HepG2 (cell line): Measurements from ENCODE around the gene XDH. TPM values are rescaled to one million over a fixed set of nuclear protein-coding genes. Genes with fewer than 3 reads are reported as not detected.

Source experiments
- ATAC-seq: fragments of 200-7000 bp; cut with Tn5 transposase; 3 replicates; pipeline ENCODE4 v1.9.1; 2020; ENCODE audit warnings: mild to moderate bottlenecking, moderate library complexity
- BruUV-seq: library from RNA; stranded (reverse); fragments of 400-500 nt; replicated peaks from 2 replicates; lab custom pipeline; 2021; lab: Mats Ljungman, UMichigan
- CTCF ChIA-PET: fragments of 300-600 bp; formaldehyde crosslinking; extraction: SDS; loops from one replicate; lab custom pipeline; 2021; ENCODE audit warnings: low total read pairs, inconsistent platforms, low intra/inter-chr PET ratio; lab: Yijun Ruan, JAX
- POLR2A ChIA-PET: fragments of 350-600 bp; sonication (Branson Sonifier 250); formaldehyde crosslinking; loops from one replicate; lab custom pipeline; 2020; ENCODE audit warnings: antibody characterized with exemption, inconsistent platforms; lab: Yijun Ruan, JAX
- DNase-seq: peaks from one replicate; pipeline ENCODE4 v3.0.0-alpha.2; 2015; ENCODE audit warnings: low spot score
- FAIRE-seq: peaks from 3 replicates; lab custom pipeline; 2011; peaks lifted over from hg19 to GRCh38; lab: Jason Lieb, UNC
- H2AFZ ChIP-seq: one replicate; pipeline ENCODE4 v1.6.1; 2011; ENCODE audit warnings: low read length, inconsistent platforms
- H3K27ac ChIP-seq: fragments of 300-600 bp; 3 replicates; pipeline ENCODE4 v1.8.0; 2011; ENCODE audit warnings: mixed run types, mild to moderate bottlenecking, mixed read lengths, low read length, inconsistent platforms; ENCODE audit not compliant: insufficient read depth; ENCODE audit errors: extremely low read length
- H3K27me3 ChIP-seq, 2 experiments: fragments of 200-600 bp in 1 of 2; 2 replicates in 1 of 2; 3 replicates in 1 of 2; pipeline versions ENCODE4 v1.6.0 to v1.8.0; 2011; ENCODE audit warnings: low read length in 2 of 2, mild to moderate bottlenecking in 2 of 2, moderate library complexity in 2 of 2, inconsistent platforms in 1 of 2; ENCODE audit not compliant: insufficient read depth in 2 of 2, control insufficient read depth in 1 of 2
- H3K36me3 ChIP-seq, 2 experiments: fragments of 200-600 bp in 1 of 2; replicated peaks in 1 of 2; 2 replicates in 1 of 2; 3 replicates in 1 of 2; pipeline versions ENCODE4 v1.5.1 to v1.8.0; 2011; ENCODE audit warnings: low read length in 2 of 2, inconsistent platforms in 1 of 2; ENCODE audit not compliant: insufficient read depth in 2 of 2, control insufficient read depth in 1 of 2
- H3K4me1 ChIP-seq: 2 replicates; pipeline ENCODE4 v1.5.1; 2012; ENCODE audit warnings: low read length, inconsistent platforms; ENCODE audit not compliant: insufficient read depth
- H3K4me2 ChIP-seq: 2 replicates; pipeline ENCODE4 v1.6.0; 2011; ENCODE audit warnings: low read depth, low read length, inconsistent platforms
- H3K4me3 ChIP-seq, 3 experiments: fragments of 200-600 bp in 1 of 3; sonication (generic), shearing (Covaris generic) in 1 of 3; replicated peaks in 1 of 3; 2 replicates each; pipeline ENCODE4 v1.5.1; 2011 to 2016; ENCODE audit warnings: low read length in 3 of 3, inconsistent platforms in 2 of 3, low read depth in 2 of 3, mild to moderate bottlenecking in 2 of 3, control low read depth in 1 of 3, mixed read lengths in 1 of 3; ENCODE audit not compliant: insufficient read depth in 1 of 3
- H3K79me2 ChIP-seq: one replicate; pipeline ENCODE4 v1.6.1; 2011; ENCODE audit warnings: low read length, inconsistent platforms; ENCODE audit not compliant: insufficient read depth
- H3K9ac ChIP-seq: 2 replicates; pipeline ENCODE4 v1.6.0; 2011; ENCODE audit warnings: mild to moderate bottlenecking, low read depth, low read length, inconsistent platforms; ENCODE audit not compliant: insufficient read depth
- H3K9me3 ChIP-seq: 2 replicates; pipeline ENCODE4 v1.5.1; 2012; ENCODE audit warnings: mild to moderate bottlenecking, low read length
- H4K20me1 ChIP-seq: 2 replicates; pipeline ENCODE4 v1.6.0; 2011; ENCODE audit warnings: inconsistent platforms, mild to moderate bottlenecking, low read length, moderate library complexity; ENCODE audit not compliant: insufficient read depth
- HNF1A ChIP-seq, 2 experiments: sonication (generic) in 1 of 2; formaldehyde crosslinking in 1 of 2; IDR thresholded peaks; 2 replicates each; pipeline versions ENCODE4 v1.4.0 to v1.6.1; 2016 to 2020; ENCODE audit warnings: borderline replicate concordance in 1 of 2, low read depth in 1 of 2, mild to moderate bottlenecking in 1 of 2, missing genetic modification reagents in 1 of 2
- MTA3 ChIP-seq: sonication (generic); formaldehyde crosslinking; IDR thresholded peaks from 2 replicates; pipeline ENCODE4 v1.4.0; 2020; ENCODE audit warnings: missing genetic modification reagents
- ONECUT2 ChIP-seq: sonication (generic); formaldehyde crosslinking; IDR thresholded peaks from 2 replicates; pipeline ENCODE4 v1.4.0; 2020; ENCODE audit warnings: missing genetic modification reagents
- POLR2A ChIP-seq, 2 experiments: IDR thresholded peaks; 2 replicates each; pipeline ENCODE4 v1.6.1; 2011; ENCODE audit warnings: low read depth in 2 of 2, low read length in 2 of 2, mild to moderate bottlenecking in 1 of 2, moderate library complexity in 1 of 2; ENCODE audit not compliant: insufficient read depth in 1 of 2
- RXRB ChIP-seq: IDR thresholded peaks from 2 replicates; pipeline ENCODE4 v1.6.1; 2016; ENCODE audit warnings: borderline replicate concordance, missing genetic modification reagents, missing compliant biosample characterization
- ZBTB3 ChIP-seq: sonication (generic); formaldehyde crosslinking; IDR thresholded peaks from 2 replicates; pipeline ENCODE4 v1.4.0; 2020; ENCODE audit warnings: low read depth, mild to moderate bottlenecking, moderate library complexity, missing genetic modification reagents, borderline replicate concordance
- ZNF30 ChIP-seq: sonication (generic); formaldehyde crosslinking; IDR thresholded peaks from 2 replicates; pipeline ENCODE4 v1.5.0; 2020; ENCODE audit warnings: mild to moderate bottlenecking, missing genetic modification reagents
- ZNF335 ChIP-seq: sonication (generic); formaldehyde crosslinking; IDR thresholded peaks from 2 replicates; pipeline ENCODE4 v1.4.0; 2020; ENCODE audit warnings: missing genetic modification reagents
- ZNF407 ChIP-seq: sonication (generic); formaldehyde crosslinking; IDR thresholded peaks from one replicate; pipeline ENCODE4 v1.5.1; 2020; ENCODE audit warnings: mild to moderate bottlenecking, missing genetic modification reagents; ENCODE audit errors: not compliant biosample characterization
- ZNF513 ChIP-seq: sonication (generic); formaldehyde crosslinking; conservative IDR thresholded peaks from 2 replicates; pipeline ENCODE4 v1.5.0; 2020; ENCODE audit warnings: missing genetic modification reagents
- ZNF891 ChIP-seq: sonication (generic); formaldehyde crosslinking; IDR thresholded peaks from 2 replicates; pipeline ENCODE4 v1.5.0; 2020; ENCODE audit warnings: mild to moderate bottlenecking, missing genetic modification reagents
- WGBS: methylation state at CpG from one replicate; pipeline ENCODE4 v1.1.6; 2017; ENCODE audit warnings: low lambda C conversion rate; 5-methylcytosine and 5-hydroxymethylcytosine counted together
- in situ Hi-C: cut with HindIII; loops from 2 replicates; pipeline ENCODE4 v1.10.0; 2017; ENCODE audit warnings: low pct_unique_long_range_greater_than_20kb; ENCODE audit not compliant: extremely low pct_ligation_motif_present
- intact Hi-C: fragments of 100-400 bp; cut with micrococcal nuclease; formaldehyde crosslinking; loops from one replicate; pipeline ENCODE4 v1.10.0; 2022; ENCODE audit not compliant: unreplicated experiment
- polyA plus RNA-seq, 8 experiments: library from polyadenylated mRNA; depleted of rRNA in 3 of 8; stranded (reverse) in 7 of 8; unstranded in 1 of 8; fragments of >200 nt; fragmentation: Illumina TruSeq in 4 of 8; extraction: Trizol in 4 of 8; gene quantifications; 2 replicates each; pipeline versions ENCODE4 v1.2.1 to v1.2.3, GENCODE V29; 2011 to 2016; ENCODE audit warnings: low read depth in 4 of 8, missing spikeins in 1 of 8, mixed read lengths in 1 of 8; ENCODE audit not compliant: insufficient read depth in 1 of 8
- total RNA-seq, 5 experiments: library from RNA; depleted of rRNA; stranded (reverse); fragments of >200 nt; fragmentation: Illumina TruSeq; extraction: Trizol; gene quantifications; 2 replicates each; pipeline ENCODE4 v1.2.3, GENCODE V29; 2016; ENCODE audit warnings: low read depth in 1 of 5

XDH gene
- total and polyA plus RNA-seq, 2 of the 13 experiments (the other 11 are each of a cell fraction or from before 2014, with no cell fraction given) = not detected

- WGBS = 0% methylated on average over 3 of the region's 3 CpGs
- no peak overlapping the region for H3K9ac ChIP-seq
- ATAC-seq = no peak
- POLR2A ChIA-PET = no interaction called here
- no peaks in the 10 kb centered on the region for H3K36me3 ChIP-seq
- in situ Hi-C loops = no loop called here
- CTCF ChIA-PET = no interaction called here
- H3K9me3 ChIP-seq = no peaks in the 10 kb centered on the region
- no peak overlapping the region for H2AFZ ChIP-seq
- H4K20me1 ChIP-seq = no peaks in the 10 kb centered on the region
- no peak for DNase-seq
- BruUV-seq = no TSS peak
- H3K79me2 ChIP-seq = no peaks in the 10 kb centered on the region
- H3K4me3 ChIP-seq = no peak overlapping the region
- FAIRE-seq = no peak
- H3K4me2 ChIP-seq = no peak overlapping the region
- no peak overlapping the region for H3K27ac ChIP-seq
- peaks cover 0 to 17% of the 10 kb centered on the region in 2 experiments; a peak in 1 of 5 replicates for H3K27me3 ChIP-seq
- H3K4me1 ChIP-seq = no peaks in the 10 kb centered on the region
- intact Hi-C loops = no loop called here
- TF ChIP-seq ZNF335 (CRISPR knock-in tag) = no peak
- no peak for TF ChIP-seq ZNF30 (CRISPR knock-in tag)
- TF ChIP-seq ZNF513 (CRISPR knock-in tag) = no peak
- TF ChIP-seq HNF1A (IDR thresholded peaks at IDR 0.05; ENCODE audit: low read depth) = no peak
- no peak for TF ChIP-seq HNF1A (CRISPR knock-in tag; IDR thresholded peaks at IDR 0.05; ENCODE audit: borderline replicate concordance)
- TF ChIP-seq ZNF891 (CRISPR knock-in tag) = no peak
- TF ChIP-seq ONECUT2 (CRISPR knock-in tag) = no peak
- TF ChIP-seq ZBTB3 = no peak
- no peak for TF ChIP-seq MTA3 (CRISPR knock-in tag)
- no peak for TF ChIP-seq RXRB (CRISPR knock-in tag)
- no peak for TF ChIP-seq ZNF407 (CRISPR knock-in tag)
- TF ChIP-seq POLR2A (IDR thresholded peaks at IDR 0.05; ENCODE audit: insufficient read depth in 1 of 2, low read depth in 2 of 2, low read length in 2 of 2) = no peak
These were observed 30.2 kb downstream of the XDH start for GRCh38 chr2:31384351-31384750.
